Measurements from ENCODE around the gene MORN1.

GRCh38 chr1:2291577-2291976, 99.8 kb downstream of the MORN1 start:
- TF ChIP-seq CTCF (IDR thresholded peaks at IDR 0.05) = no peak
- TF ChIP-seq POLR2A (IDR thresholded peaks at IDR 0.05) = no peak

Measured in testis (tissue), 2 donors.